GM18520 (cell line): ENCODE results near the gene EPB41.
"Not testable (repeated sequence)": the region's sequence is repeated elsewhere in the genome, so short reads cannot be mapped to it uniquely, and the experiment has no call there.

ENCODE experiments used
- ATAC-seq: cut with Tn5 transposase; IDR thresholded peaks from one replicate; pipeline ENCODE4 v1.9.1; 2021; ENCODE audit not compliant: unreplicated experiment

EPB41 gene

DNA sequence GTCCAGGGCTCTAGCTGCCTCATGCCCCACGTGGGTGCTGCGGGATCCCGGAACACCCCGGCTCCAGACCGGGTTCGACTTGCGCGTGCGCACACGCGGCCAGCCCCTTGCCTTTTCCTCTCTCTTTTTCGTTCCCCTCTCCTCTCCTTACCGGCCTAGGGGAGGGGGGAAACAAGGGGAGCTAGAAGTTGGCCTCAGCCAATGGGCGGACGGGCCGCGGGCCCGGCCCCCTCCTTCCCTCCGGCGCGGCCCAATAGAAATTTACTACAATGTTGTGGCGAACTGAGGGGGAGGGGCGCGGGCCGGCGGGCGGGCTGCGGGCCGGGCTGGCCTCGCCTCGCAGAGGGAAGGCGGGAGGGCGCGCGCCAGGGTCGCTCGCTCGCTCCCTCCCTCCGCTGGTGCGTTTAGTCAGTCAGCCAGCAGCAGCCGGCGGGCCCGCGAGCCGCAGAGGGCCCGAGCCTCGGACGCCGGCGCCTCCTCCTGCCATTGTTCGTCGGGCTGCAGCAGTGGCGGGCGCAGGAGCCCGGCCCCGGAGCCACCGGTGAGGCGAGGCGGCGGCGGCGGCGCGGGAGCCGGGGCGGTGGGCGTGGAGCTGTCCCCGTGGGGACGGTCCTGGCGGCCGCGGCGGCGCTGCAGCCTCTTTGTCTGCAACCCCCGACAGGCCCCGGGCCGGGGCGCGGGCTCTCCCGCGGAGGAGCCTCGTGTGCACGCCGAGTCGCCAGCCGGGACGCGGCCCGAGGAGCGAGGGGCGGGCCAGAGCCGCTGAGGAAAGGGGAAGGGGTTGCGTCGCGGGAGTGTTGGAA lies at the start of gene EPB41:
Gene EPB41, plus strand, starts transcription at position 342 of the 803 bp plus-strand sequence. CDS start 72,869 bp downstream, outside the sequence.
- no peak for ATAC-seq

DNA sequence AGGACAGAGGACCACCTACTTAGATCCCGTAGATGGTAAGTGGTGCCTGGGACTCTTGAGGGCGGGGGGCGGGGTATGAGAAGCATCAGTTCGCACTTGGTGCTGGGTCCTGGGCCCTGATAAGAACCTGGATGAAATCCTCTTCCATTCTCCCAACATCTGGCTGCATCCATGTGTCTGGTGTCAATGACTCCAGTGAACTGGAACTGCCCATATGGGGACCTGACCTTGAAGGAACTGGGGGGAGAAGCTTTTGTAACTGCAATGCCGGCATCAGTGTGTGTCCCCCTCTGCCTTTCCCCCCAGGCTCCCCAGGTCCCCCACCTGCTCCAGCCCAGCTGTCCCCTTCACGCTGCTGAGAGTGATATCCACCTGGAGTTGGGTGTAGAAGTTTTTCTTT lies 49.7 kb upstream of the EPB41 start:
- no peak for ATAC-seq

DNA sequence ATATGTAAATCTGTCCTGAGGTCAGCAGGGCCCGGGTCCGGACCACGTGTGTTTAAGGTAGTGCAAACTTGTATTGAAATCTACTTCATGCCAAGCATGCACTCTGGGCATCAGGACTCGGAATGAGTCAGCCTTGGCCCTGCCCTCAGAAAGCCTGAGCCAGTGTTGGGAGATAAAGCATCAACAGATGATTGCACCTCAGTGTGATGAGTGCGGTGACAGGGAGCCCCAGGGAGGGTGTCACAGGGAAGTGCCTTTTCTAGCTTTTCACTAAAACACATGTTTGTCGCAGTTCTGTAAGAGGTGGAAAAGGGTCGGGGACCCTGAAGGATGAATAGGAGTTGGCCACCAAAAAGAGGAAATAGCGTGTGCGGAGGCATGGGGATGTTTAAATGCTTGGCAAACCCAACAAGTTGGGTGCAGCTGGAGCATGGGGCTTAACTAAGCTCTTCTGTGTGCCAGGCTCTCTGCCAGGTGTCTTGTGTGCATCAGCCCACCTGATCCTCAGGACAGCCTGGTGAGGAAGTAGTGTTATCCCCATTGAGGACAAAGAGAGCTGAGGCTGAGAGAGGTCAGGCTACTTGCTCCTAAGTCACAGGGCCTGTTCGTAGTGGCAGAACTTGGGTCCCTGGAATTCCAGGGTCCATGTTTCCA lies 48.2 kb upstream of the EPB41 start:
- no peak for ATAC-seq

DNA sequence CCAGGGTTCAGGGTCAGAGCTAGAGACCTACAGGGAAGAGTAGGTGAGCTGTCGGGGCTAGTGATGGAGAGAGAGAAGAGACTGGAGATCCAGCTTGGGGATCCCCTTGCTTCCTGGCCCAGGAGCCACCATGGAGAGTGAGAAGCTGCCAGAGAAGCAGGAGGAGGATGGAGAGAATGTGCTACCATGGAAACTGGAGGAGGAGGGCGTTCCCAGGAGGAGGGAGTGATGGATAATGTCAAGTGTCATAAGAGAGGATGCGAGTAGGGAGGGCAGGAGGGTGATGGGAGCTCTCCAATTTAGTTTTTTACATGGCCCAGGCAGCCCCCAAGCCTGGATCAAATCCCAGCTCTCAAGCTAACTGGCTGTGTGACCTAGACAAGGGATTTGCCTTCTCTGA lies 46.5 kb upstream of the EPB41 start:
- ATAC-seq = no peak

DNA sequence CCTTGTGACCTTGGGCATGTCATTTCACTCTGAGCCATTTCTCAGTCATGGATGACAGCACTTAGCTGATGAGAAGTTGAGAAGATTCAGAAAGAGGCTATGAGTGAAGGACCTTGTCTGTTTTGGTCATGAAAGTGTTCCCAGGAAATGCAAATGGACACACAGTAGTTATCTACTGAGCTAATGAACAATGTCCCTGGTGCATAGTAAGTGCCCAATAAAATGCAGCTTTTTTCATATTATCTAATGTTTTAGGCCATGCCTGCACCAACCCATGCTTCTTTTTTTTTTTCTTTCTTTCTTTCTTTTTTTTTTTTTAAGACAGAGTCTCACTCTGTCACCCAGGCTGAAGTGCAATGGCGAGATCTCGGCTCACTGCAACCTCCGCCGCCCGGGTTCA lies 44.4 kb upstream of the EPB41 start:
- no peak for ATAC-seq

DNA sequence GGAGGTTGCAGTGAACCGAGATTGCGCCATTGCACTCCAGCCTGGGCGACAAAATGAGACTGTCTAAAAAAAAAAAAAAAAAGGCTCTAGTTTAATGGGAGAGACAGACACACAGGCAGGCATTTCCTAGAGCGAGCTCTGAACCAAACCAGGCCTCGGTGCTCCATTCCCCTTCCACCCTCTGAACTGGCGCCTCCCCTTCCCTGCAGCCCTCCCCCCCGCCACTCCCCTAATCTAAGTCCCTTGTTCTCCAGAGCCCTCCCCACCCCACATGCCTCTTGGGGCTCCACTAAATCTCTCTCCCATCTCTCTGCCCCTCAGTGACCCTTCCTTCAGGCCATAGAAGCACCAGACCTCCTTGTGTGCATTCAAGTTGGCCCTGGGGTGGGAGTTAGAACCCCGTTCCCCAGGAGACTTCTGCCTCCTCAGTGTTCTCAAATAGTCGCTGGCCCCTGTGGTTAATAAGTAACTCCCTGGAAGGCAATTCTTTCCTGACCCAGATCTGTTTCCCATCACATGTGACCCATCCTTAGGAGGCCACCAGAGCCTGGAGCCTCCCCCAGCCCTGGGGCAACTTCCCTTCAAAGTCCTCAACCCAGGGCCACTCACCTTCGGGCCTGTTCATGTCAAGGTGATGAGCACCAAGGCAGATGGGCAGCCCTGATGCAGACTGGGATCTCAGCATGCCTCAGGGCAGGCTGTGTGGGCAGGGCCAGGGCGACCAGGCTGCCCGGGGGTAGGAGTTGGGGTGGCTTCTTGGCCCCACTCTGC lies 42.6 kb upstream of the EPB41 start:
- ATAC-seq = no peak

DNA sequence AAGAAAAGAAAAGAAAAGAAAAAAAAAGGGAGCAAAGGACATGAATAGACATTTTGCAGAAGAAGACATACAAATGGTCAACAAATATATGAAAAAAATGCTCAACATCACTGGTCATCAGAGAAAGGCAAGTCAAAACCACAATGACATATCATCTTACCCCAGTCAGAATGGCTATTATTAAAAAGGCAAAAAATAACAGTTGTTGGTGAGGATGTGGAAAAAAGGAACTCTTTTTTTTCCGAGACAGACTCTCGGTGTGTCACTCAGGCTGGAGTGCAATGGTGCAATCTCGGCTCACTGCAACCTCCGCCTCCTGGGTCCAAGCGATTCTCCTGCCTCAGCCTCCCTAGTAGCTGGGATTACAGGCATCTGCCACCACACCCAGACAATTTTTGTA lies 39.2 kb upstream of the EPB41 start:
- not testable (repeated sequence) for ATAC-seq

DNA sequence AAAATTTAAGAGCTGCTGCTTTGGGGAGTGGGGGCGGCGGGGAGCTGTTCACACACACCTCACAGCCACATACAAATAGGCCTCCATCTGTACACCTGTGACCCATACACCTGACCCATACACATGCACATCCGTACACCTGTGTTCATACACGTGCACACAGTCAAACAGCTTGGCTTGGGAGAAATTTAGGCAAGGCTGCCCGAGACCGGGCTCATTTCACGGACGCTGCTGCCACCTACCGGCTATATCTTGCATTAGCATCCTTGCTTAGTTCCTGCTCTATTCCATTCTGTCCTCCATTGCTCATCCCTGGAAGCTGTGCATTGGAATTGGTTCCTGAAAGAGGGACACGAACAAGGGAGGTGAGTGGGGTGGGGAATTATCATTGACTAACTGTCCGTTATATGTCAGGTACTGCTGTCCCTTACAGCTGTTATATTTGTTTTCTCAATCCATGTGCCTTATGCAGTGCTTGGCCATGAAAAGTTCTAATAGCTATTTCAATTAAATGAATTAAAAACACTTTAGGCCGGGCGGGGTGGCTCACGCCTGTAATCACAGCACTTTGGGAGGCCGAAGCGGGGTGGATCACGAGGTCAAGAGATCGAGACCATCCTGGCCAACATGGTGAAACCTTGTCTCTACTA lies 37.1 kb upstream of the EPB41 start:
- ATAC-seq = no peak

DNA sequence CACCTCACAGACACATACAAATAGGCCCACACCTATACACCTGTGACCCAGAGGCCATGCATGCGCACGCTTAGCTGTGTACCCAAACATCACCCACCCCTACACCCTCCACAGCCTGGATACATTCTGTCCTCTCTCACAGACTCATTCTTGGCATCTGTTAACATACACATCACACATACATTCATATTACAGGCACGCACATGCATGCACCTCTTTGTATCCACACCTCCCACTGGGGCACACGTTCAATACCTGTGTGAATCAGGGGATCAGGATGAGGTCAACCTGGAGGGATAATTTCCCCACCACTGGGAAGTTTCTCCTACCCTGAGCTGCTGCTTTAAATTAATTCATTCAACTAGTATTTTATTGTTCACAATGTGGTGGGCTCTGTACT lies 35.6 kb upstream of the EPB41 start:
- no peak for ATAC-seq

DNA sequence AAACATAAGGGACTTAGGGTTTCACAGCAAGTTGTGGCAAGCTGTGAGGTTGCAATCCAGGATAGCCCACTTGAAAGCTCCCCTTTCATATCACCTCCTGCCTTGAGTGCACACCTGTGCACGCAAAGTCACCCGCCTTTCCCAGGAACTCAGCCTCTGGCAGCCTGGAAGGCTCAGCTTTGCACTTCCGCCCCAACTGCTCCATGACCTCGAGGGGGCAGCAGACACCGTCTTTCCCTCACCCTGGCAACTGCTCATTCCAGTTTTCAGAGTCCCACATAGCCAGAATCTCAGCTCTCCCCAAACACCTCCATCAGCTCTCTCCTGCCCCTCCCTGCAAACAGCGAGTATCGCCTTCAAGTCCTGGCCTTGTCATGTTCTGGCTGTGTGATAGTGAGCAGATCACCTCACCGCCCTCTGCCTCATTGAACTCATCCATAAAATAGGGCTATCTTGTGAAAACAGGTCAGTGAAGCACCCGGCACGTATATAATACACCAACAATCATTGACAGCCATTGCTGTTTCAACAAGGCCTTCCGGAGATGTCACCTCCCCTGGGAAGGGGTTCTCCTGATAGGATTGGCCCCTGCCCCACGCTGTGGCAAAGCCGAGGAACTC lies 32.2 kb upstream of the EPB41 start:
- ATAC-seq = no peak

DNA sequence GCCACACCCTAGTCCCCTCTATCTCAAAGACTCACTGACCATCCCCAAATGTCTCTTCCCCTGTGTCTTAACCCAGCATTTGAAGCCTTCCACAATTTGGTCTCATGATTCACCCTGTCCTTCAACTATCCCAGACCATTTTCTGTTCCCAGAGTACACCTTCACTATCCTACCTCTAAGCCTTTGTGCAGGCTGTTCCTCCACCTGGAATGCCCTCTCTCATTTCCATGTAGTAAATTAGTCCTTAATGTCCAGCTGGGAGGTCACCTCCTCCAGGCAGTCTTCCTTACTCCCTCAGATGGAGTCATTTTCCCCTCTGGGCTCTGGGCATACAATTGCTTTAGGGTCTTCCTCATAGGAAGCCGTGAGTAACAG lies 31.1 kb upstream of the EPB41 start:
- no peak for ATAC-seq

DNA sequence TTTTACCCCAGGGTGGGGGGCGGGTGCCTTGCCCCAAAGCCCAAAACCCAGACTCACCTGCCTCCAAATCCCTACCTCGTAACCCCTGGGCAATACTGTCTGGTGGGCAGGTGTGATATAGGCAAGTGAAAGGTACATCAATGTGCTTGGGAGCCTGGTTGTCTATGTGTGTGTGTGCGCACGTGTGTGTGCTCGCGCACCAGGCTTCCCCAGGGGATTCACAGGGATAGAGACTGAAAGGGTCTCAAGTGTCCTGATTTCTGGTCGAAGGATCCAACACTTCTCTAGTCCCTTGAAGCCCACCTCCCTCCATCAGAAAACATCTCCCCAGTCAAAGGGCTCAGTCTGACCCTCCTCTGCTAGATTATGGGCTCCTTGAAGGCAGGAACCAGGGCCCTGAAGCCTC lies 28.9 kb upstream of the EPB41 start:
- no peak for ATAC-seq

DNA sequence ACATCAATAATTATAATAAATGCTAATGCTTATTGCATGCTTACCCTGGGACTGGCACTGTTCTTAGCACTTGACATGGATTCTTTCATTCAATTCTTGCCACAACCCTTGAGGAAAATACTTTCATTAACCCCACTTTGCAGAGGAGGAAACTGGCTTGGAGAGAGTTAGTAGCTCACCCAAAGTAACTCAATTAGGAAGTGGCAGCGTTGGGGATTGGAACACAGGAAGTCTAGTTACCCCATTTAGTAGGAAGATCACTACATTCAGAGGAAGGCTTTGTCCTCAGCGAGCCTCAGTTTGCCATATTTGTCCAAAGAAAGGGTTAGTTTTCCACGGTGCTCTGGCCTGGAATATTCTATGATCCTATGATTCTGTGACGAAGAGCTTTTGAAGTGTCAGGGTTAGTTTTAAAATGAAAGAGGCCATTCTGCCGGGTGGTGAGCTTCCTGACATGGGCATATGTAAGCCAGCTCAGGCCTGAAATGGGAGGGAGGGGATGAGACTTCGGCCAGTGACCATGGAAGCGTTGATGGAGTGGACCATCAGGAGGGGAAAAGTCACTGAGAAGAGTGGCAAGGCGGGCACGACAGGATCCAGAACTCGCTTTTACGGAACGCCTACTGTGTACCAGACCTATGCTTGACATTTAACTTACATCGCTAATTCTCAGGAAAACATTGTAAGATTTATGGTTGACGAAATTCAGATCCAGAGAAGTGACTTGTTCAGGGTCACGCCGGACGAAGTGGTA lies 28.2 kb upstream of the EPB41 start:
- ATAC-seq = no peak

DNA sequence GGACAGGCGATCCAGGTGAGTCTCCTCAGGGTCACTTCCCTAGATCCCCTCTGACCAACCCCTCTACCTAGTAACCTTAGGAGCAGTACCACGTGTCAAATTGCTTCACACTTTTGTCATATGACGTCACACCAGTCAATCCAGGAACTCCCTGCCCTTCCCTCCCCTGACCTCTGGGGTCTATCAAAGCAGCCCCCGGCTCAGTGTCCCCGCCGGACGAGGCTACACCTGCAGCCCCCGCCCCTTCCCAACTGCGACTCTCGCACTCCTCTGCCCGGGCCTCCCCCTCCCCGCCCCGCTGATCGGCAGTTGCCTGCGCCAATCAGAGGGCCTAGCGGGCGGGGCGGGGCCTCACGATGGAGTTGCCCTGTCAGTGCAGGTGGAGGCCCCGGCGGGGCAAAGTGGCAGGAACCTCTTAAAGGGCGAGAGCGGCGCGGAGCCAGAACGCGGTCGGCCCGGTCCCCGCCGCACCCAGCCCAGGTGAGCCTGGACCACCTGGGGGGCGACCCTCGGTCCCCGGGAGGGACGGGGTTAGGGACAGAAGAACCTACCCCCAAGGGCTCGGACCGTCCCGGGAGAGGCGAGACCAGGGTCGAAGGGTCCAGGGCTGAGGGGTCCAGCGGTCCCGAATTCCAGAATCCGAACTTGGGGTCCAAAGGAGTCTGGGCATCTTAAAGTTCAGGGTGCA lies 27.5 kb upstream of the EPB41 start:
- ATAC-seq = no peak

DNA sequence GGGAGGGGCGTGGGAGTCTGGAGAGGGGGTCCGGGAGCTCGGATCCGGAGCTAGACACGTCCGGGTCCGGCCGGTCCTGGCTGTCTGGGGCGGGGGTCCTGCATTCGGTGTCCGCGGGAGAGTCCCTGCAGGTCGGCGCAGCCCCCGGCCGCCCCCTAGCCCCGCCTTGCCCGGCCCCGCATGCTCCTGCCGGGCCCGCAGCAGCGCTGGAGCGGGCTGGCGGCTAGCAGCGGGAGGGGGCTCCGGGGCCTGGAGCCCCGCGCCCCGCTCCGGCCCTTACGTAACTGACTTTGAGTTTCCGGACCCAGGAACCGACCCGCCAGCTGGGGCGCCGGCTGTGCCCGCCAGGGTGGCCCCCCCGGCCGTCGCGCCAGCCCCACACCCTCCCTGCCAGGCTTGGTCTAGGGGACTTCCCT lies 26.9 kb upstream of the EPB41 start:
- no peak for ATAC-seq

DNA sequence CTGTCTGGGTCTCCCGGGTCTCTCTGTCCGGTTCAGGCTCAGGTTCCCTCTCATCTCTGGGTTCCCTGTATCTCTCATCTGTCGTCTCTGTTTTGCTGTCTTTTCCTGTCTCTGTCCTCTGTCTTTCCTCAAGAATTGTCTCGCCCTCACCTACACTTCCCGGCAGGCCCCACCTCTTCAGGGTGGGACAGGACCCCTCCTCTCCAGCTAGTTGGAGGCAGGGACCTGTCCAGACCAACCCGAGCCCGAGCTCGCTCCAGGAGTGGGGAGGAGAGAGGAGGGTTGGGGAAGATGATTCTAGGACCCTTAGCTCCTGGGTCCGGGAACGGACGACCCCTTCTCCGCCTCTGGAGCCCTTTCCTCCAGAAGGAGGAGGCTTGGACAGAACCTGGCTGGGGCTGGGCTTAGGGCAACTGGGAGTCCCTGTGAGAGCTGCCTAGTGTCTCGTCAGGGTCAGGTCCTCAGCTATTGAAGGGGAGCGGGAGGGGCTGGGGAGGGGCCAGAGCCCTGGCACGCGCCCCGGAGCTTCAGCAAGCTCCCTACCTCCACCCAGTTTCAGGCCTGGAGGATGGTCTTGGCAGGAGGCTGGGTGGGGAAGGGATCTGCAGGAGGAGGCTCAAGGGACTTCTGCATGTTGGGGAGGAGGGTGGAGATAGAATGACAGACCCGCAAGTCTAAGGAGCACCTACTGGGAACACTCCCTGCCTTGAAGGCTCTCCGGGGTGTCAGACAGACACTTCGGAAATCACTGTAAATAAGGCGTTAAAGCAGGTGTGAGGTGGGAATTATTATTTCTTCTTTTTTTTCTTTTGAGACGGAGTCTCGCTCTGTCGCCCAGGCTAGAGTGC lies 26.3 kb upstream of the EPB41 start:
- no peak for ATAC-seq

DNA sequence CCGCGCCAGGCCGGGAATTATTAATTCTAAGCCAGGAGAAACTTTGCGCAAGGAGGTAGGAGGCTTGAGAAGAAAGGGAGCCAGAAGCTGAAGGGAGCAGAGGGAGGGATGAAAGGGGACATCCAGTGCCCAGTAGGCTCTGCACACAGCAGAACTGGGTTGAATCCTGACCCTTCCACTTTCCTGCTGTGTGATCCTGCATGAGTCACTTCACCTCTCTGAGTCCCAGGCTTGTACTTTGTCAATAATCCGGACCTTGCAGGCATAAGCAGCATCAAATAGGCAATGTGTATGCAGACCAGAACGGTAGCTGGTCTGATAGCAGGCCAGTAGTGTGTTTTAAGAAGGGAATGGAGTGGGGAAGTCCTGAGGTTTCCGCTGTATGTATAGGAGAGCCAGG lies 25.5 kb upstream of the EPB41 start:
- ATAC-seq = no peak

DNA sequence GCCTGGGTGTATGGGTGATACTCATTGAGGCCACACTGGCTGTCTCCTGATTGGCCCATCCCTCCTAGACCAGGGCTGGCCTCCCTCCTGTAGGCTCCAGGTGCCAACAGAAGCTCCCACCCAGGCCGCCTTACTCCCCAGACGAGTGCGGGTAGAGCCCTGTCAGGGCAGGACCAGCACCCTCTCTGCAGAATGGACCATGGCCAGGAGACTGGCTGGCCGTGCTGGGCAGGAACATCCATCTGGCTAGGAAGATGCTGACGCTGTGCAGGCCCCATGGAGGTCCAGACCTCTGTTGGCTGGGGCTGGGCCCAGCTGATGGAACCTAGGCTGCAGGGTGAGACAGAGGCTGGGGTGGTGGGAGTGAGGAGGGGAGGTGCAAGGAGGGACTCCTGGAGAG lies 25.0 kb upstream of the EPB41 start:
- ATAC-seq = no peak

DNA sequence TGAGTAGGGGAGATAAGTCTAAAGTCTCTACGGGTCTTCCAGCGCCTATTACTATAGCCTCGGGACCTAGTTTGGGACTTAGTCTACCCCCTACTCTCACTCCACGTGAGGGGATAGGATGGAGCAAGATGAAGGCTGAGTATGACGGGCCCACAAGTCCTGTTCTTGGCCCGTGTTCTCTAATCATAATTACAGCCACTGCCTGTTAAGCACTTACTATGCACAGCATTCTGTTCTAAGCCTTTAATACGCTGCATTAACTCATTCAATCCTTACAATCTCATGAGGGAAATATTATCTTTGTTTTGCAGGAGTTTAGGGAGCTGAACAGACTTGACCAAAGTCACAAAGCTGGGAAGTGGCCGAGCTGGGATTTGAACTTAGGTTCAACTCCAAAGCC lies 23.9 kb upstream of the EPB41 start:
- ATAC-seq = no peak
